ENCODE data around the gene CUX1.

CUX1 gene

GRCh38 chr7:101898106-101898505, 80.7 kb downstream of the CUX1 start:
- DNase-seq, result no peak

GRCh38 chr7:101899616-101900015, 82.2 kb downstream of the CUX1 start:
- no peak for DNase-seq

GRCh38 chr7:101900103-101900502, 82.7 kb downstream of the CUX1 start:
- DNase-seq, result no peak

- no peak for DNase-seq
Observed at GRCh38 chr7:101901661-101902491, 84.5 kb downstream of the CUX1 start.

- DNase-seq, result no peak
Observed at GRCh38 chr7:101902680-101903514, 85.5 kb downstream of the CUX1 start.

GRCh38 chr7:101903515-101903868, 86.1 kb downstream of the CUX1 start:
- no peak for DNase-seq

- DNase-seq, result no peak
Observed at GRCh38 chr7:101904019-101904418, 86.6 kb downstream of the CUX1 start.

- DNase-seq, result no peak
Observed at GRCh38 chr7:101905203-101905865, 87.9 kb downstream of the CUX1 start.

GRCh38 chr7:101906291-101907240, 89.1 kb downstream of the CUX1 start:
- DNase-seq, result no peak

GRCh38 chr7:101910991-101911799, 93.8 kb downstream of the CUX1 start:
- DNase-seq, result no peak

- DNase-seq, result no peak
Observed at GRCh38 chr7:101911800-101912715, 94.6 kb downstream of the CUX1 start.

- DNase-seq, result no peak
Observed at GRCh38 chr7:101912716-101913110, 95.3 kb downstream of the CUX1 start.

- no peak for DNase-seq
Observed at GRCh38 chr7:101913247-101913721, 95.9 kb downstream of the CUX1 start.

GRCh38 chr7:101913851-101914250, 96.4 kb downstream of the CUX1 start:
- DNase-seq, result no peak

GRCh38 chr7:101915000-101915399, 97.6 kb downstream of the CUX1 start:
- no peak for DNase-seq

GRCh38 chr7:101916041-101916800, 98.8 kb downstream of the CUX1 start:
- DNase-seq, result no peak

GRCh38 chr7:101916876-101917275, 99.5 kb downstream of the CUX1 start:
- no peak for DNase-seq

- no peak for DNase-seq
Observed at GRCh38 chr7:101917566-101917965, 100.1 kb downstream of the CUX1 start.

- DNase-seq, result no peak
Observed at GRCh38 chr7:101918426-101918825, 101.0 kb downstream of the CUX1 start.
